Spleen (tissue), 7 donors: ENCODE measurements around the gene STRN.

Source experiments
- POLR2AphosphoS5 ChIP-seq, 3 donors: sonication (generic); formaldehyde crosslinking; IDR thresholded peaks; one replicate each; pipeline ENCODE4 v1.5.1; 2017; ENCODE audit warnings: antibody characterized with exemption in 3 of 3
- TF ChIP-seq, protein P1 (sequence below), 11 experiments: fragments of 200-600 bp in 7 of 11; fragments of 450-650 bp in 4 of 11; sonication (generic) in 4 of 11; IDR thresholded peaks in 8 of 11; conservative IDR thresholded peaks in 3 of 11; 1 replicate in 7 of 11; 2 replicates in 4 of 11; pipeline versions ENCODE4 v1.4.0 to v1.8.0; 2016 to 2021; ENCODE audit warnings: antibody characterized with exemption in 11 of 11, inconsistent platforms in 4 of 11, mild to moderate bottlenecking in 1 of 11
- donor health status: DM: no; HTN: no; CAD: no; lungs with moderate emphysema.
- donor health status: DM: no; HTN: no; CAD: no.
- donor health status: DM: no; HTN: no; CAD: no.

DNA sequence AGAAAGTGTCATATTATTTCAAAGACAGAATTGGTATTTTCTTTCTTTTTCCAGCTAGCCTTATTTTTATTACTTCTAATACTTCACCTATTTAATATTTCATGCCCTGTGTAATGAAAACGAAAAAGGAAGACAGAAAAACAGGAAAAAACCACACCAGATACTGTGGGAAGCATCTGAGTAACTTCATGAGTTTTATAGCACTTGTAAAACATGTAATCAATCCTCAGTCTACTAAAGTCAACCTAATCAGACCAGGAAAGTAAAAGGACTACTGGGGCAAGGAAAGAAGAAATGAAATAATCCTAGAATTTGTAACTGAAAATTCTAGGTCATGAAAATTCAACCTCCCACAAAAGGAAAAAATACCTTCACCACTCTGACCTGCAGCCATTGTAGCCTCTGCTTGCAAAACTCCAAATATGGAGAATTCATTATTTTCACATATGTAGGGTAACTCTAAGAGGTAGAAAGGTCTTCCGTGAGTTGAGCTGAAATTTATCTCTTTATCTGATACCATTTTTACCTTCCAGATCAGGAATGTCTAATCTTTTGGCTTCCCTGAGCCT, 34.7 kb upstream of the STRN start:
- TF ChIP-seq, protein P1, sequence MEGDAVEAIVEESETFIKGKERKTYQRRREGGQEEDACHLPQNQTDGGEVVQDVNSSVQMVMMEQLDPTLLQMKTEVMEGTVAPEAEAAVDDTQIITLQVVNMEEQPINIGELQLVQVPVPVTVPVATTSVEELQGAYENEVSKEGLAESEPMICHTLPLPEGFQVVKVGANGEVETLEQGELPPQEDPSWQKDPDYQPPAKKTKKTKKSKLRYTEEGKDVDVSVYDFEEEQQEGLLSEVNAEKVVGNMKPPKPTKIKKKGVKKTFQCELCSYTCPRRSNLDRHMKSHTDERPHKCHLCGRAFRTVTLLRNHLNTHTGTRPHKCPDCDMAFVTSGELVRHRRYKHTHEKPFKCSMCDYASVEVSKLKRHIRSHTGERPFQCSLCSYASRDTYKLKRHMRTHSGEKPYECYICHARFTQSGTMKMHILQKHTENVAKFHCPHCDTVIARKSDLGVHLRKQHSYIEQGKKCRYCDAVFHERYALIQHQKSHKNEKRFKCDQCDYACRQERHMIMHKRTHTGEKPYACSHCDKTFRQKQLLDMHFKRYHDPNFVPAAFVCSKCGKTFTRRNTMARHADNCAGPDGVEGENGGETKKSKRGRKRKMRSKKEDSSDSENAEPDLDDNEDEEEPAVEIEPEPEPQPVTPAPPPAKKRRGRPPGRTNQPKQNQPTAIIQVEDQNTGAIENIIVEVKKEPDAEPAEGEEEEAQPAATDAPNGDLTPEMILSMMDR (IDR thresholded peaks at IDR 0.05 in 8 of 11, conservative IDR thresholded peaks at IDR 0.05 in 3 of 11): no peak
- TF ChIP-seq POLR2AphosphoS5 (IDR thresholded peaks at IDR 0.05): no peak
